NCI-H1092 treated with DMSO at 0.1 percent for 48 hours (cell line): Measurements from ENCODE around the gene TYMP.
"Not testable (repeated sequence)": the region's sequence is repeated elsewhere in the genome, so short reads cannot be mapped to it uniquely, and the experiment has no call there.

ENCODE experiments used
- DNase-seq: peaks from one replicate; lab custom pipeline; 2025; lab: John Stamatoyannopoulos, UW

TYMP gene

GRCh38 chr22:50562523-50563412 is 33.0 kb upstream of the TYMP start, which contains the start of gene SYCE3:
TSS of gene SYCE3 (minus strand) at chr22:50562919. CDS start at chr22:50556405, 6,514 bp downstream.
- DNase-seq: peak; percentile 56

GRCh38 chr22:50561401-50562358 is 31.9 kb upstream of the TYMP start:
- no peak for DNase-seq

- no peak for DNase-seq
Observed at GRCh38 chr22:50560034-50560433, 30.2 kb upstream of the TYMP start.

- no peak for DNase-seq
Observed at GRCh38 chr22:50556703-50557102, 26.9 kb upstream of the TYMP start.

GRCh38 chr22:50553310-50553709 is 23.5 kb upstream of the TYMP start:
- DNase-seq: no peak

GRCh38 chr22:50551160-50551752 is 21.4 kb upstream of the TYMP start:
- no peak for DNase-seq

- DNase-seq: no peak
Observed at GRCh38 chr22:50550395-50550794, 20.6 kb upstream of the TYMP start.

- no peak for DNase-seq
Observed at GRCh38 chr22:50548921-50549790, 19.3 kb upstream of the TYMP start.

GRCh38 chr22:50548040-50548920 is 18.5 kb upstream of the TYMP start:
- no peak for DNase-seq

GRCh38 chr22:50547263-50547985 is 17.6 kb upstream of the TYMP start:
- DNase-seq: no peak

- DNase-seq: no peak
Observed at GRCh38 chr22:50546326-50547262, 16.8 kb upstream of the TYMP start.

- DNase-seq: no peak
Observed at GRCh38 chr22:50545522-50546325, 15.9 kb upstream of the TYMP start, which contains the start of gene KLHDC7B. TSS of gene KLHDC7B (plus strand) at chr22:50545899. CDS start at chr22:50546244, 345 bp downstream.

GRCh38 chr22:50544746-50545253 is 15.0 kb upstream of the TYMP start:
- DNase-seq: no peak

- DNase-seq: no peak
Observed at GRCh38 chr22:50544078-50544745, 14.4 kb upstream of the TYMP start.

- DNase-seq: no peak
Observed at GRCh38 chr22:50542416-50542927, 12.7 kb upstream of the TYMP start.

GRCh38 chr22:50541667-50542026 is 11.8 kb upstream of the TYMP start:
- not testable (repeated sequence) for DNase-seq
